ENCODE results near the gene MAGI1.
"Not testable (repeated sequence)": the region's sequence is repeated elsewhere in the genome, so short reads cannot be mapped to it uniquely, and the experiment has no call there.

Gene MAGI1

DNA sequence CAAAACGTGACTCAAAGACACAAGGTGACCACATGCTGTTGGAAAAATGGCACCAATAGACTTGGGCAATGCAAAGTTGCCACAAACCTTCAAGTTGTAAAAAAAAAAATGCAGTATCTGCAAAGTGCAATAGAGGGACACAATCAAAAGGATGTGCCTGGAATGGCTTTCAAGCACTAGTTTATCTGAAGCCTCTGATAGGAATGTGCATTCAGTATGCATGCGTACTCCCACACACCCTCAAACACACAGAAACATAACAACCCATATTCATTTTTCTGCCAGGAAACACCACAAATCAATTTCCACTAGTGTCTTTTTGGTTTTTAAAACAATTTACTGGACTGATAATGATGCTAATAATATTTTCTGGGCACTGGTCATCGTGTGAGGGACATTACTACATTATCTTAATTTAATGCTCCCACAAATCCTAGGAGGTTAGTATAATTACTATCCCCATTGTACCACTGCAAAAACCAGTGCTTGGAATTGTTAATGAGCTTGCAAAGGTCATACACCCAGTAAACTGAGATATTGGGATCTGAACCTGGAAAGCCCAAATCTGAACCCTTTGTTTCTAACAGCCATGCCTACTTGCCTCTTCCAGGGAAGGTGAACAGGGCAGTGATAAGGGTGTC lies 298.7 kb downstream of the MAGI1 start:
- DNase-seq: no peak

DNA sequence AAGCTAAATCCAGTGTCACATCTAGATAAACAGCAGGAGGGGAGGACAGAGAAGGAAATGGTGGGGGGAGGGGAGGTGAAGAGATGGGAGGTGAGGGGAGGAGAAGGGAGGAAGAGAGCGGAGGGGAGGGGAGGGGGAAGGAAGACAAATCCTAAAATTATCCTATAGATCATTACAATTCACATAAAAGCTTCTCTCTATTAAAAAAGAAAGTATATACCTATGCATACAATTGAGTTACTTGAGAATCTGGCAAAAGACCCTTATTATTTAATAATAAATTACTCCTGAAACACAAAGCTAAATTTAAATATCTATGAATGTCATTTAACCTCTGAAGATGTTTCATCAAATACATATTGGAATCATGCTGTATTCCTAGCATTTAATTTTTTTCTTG lies 303.9 kb downstream of the MAGI1 start:
- no peak for DNase-seq

DNA sequence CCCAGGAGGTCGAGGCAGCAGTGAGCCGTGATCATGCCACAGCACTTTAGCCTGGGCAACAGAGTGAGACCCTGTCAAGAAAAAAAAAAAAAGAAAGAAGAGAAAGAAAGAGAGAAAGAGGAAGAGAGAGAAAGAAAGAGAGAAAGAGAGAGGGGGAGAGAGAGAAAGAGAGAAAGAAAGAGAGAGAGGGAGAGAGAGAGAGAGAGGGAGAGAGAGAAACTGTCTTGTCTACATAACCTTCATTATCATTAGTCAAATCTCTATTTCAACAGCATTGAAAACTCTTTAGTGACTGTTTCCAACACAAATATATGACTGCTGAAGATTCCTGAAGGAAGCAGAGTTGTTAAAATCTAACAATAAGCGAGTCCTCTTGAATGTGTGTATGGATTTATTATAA lies 304.3 kb downstream of the MAGI1 start:
- DNase-seq: no peak

DNA sequence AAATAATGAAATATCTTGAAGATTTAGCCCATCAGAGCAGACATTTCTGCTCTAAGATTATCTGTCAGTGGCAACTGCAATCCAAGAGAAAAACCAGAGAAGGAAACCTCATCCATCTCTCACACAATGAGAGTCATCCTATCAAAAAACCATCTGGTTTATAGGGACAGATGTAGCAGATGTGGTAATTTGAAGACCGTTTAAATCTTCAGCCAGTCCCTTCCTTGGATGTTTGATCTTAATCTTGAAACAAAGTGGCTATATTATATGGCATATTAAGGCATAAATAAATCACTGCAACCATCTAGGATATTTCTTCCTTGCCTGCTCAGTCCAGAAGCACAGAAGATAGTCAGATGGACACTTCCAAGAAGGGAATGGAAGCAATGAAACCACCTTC lies 305.3 kb downstream of the MAGI1 start:
- DNase-seq: no peak

DNA sequence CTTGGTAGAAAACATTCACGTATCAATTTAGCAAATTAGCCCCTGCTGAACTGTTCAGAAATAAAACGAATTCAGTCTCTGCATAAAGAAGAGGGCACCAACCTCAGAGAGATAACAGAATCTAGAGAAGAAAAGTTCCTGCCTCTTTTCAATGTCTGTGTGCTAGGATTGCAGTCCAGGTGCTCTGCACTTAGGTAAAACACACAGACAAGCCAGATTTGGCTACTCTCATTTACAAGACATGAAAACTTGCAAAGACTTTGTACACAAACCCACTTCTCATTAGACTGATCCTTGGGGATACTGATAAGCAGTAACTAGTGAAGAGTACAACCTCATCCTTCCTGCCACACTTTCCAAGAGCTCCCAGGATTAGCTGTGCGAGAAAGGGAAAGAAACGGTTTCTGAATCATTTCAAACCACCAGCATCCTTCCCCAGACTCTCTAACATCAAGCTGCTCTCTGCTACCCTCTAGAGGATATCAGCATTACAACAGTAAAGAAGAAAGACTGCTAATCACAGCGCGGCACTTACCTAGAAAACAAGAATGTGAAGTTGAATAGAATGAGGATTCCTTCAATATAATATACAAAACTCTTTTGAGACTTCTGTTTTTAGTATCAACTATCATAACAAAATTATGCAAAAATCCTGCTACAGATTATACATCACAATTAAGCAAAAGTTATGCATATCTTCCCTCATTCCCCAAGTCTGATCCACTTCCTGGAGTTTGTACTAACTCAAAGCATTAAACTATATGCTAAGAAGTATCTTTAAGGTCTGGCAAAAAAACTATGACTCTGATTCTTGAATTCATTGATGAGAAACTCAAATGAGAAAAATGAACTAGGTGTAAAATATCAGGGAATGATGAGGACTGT lies 306.4 kb downstream of the MAGI1 start:
- peak; percentile 81 for DNase-seq

DNA sequence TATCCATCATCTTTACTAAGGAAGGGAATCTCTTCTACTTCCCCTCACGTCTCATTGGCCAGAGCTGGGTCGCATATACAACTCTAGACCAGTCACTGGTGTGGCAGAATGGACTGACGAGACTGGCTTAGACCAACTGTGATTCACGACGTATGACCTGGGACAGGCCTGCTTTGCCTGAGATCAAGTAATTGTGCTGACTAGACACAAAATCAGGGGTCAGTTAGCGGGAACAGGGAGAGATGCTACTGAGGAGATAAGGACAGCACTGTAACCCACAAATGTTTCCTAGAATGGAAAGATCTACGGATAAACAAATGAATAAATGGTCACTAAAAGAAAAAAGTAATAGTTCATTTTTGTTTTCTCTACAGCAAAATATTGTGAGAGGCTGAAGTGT lies 308.3 kb downstream of the MAGI1 start:
- no peak for DNase-seq

DNA sequence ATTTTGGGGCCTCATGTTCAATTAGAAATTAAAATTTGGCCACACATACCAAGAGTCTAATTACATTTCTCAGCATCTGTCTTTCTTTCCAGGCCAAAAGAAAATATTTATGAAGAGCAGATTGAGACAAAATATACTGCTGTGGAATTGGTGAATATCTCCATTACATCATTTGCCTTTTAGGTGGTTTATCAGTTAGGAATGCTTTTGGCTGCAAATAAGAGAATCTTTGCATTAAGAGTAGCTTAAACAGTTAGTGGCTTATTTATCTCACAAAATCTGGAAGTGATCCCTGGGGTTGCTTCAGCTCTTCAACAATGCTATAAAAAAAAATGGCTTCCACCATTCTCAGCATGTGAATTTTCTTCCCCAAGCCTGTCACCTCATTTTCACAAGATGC lies 308.7 kb downstream of the MAGI1 start:
- no peak for DNase-seq

DNA sequence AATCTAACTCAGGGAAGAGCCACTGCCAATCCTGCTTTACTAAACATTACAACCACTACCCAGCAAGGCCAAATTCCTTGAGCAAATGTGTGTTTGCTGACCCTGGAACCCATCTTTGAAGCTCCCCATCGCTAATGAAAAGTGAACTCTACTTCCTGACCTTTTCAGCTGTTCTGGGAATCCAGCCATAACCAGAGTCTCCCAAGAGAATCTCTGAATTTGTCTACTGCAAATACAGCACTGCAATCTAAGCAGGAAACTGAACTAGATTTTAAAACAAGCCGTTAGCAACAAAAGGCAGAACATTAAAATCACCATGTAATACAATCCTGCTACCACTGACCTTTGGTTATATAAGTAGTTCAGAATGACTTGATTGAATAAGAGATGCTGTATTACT lies 309.2 kb downstream of the MAGI1 start:
- no peak for DNase-seq

DNA sequence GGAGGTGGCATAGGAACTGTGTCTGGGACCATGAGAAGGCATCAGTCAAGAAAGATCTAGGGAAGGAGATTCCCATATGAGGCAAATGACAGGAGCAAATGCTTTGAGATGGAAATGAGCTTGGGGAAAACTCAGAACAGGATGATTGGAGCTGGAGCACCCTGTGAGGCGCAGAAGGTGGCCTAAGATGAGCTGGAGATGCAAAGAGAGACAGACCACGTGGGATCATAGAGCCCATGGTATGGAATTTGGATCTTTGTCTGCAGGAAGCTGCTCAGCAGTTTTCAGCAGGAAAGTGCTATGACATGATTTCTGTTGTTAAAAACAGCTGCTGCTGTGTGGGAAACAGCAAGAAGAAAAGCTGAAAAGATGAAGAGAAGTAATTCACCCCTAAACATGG lies 310.6 kb downstream of the MAGI1 start:
- DNase-seq: no peak

DNA sequence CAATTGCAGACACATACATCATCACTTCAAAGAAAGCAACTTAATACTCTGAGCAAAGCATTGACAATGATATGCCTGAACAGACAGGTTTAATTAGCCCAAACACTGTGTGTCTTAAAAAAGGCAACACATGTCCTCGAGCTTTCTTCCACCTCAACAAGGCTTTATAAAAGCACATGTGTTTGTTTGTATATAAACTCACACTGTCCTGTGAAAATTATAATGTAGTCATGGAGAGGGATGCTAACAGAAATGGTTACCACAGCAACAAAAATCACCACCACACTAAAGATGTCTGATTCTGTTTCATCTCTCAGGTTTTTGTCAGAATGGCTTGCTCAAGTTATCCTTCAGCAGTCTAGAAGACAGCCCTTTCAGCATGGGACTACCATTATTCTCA lies 314.7 kb downstream of the MAGI1 start:
- DNase-seq: no peak

DNA sequence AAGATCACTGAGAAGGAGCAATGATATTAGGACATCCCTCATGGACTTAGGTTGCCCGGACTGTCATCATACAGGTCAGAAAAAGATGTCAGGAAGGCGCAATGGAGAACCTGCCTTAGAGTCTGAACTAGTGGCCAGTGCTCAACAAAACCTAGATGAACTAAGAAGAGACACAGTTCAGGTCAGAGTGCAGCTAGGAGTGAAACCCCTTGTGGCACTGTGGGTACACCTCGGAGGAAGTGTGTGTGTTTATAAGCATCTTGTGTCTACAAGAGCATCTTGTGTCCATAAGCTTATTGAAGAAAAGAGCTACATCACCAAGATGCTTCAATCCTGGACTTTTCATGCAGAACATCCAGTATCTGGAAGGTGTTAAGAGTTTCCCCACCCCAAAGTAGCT lies 315.7 kb downstream of the MAGI1 start:
- no peak for DNase-seq

DNA sequence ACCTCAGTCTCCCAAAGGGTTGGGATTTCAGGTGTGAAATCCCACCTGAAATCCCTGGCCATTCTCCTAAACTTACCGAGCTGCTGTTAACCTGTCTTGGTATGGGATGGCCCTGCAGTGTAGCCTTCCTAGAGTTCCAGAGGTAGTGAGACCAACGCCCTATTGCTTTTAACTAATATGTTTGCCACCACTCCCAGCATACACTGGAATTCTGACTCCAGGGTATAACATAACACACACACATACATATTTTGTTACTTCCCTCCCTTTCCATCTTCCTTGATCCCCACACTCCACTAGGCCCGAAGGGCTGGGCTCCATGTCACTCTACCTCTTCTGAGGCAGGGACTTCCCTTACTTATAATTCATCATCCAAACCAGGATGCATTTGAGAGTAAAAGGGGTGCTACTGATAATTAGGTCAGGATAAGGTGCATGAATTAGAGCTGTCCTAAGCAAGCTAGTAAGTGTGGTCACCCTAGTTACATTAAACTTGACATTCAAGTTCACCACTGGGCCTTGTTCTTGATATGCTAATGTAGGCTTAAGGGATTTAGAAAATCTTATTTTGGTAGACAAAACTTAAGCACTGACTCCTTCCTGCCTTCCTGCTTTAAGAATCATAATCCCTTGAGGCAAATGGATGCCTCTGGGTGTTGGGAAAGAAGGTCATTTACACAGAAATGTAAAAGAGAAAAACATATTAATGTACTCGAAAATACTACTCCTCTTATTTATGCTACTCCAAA lies 317.6 kb downstream of the MAGI1 start:
- DNase-seq: no peak

DNA sequence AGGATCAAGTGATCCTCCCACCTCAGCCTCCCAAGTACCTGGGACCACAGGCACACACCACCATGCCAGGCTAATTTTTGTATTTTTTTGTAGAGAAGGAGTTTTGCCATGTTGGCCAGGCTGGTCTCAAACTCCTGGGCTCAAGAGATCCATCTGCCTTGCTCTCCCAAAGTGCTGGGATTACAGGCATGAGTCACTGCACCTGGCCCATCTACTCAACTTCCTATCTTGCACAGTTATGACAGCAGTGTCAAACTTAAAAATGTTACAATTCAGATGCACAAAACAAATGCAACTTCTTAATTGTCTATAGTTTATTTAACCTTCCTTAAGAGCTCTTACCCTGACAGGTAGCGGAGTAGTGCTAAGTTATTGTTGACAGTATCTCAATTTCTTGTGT lies 319.1 kb downstream of the MAGI1 start:
- DNase-seq: not testable (repeated sequence)

DNA sequence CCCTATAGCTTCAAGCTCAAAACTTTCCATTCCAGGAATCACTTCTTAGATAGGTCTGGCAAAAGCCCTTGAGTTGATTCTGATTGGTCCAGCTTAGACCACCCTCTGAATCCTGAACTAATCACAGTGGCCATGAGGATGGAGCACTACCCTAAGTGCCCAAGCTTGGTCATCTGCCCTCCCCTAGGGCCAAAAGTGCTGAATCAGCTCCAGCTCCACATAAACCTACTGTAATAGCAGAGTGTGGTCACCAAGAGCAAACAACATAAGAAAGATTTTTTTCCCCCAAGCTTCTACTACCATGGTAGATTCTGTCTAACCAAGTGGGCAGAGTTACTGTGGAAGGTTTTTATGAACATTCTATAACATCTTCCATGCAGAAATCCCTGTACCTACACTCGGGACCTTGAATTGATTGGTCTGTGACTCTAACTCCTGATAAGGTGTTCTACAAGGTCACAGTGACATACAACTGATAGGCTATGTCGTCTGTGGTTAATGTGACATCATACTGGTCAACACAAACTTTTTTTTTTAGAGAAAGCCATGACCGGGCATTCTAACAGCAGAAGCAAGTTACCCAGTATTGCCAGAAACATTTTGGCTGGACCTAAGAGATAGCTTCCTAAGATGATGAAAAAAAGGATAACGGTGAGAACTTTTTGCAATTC lies 320.9 kb downstream of the MAGI1 start:
- DNase-seq: no peak

DNA sequence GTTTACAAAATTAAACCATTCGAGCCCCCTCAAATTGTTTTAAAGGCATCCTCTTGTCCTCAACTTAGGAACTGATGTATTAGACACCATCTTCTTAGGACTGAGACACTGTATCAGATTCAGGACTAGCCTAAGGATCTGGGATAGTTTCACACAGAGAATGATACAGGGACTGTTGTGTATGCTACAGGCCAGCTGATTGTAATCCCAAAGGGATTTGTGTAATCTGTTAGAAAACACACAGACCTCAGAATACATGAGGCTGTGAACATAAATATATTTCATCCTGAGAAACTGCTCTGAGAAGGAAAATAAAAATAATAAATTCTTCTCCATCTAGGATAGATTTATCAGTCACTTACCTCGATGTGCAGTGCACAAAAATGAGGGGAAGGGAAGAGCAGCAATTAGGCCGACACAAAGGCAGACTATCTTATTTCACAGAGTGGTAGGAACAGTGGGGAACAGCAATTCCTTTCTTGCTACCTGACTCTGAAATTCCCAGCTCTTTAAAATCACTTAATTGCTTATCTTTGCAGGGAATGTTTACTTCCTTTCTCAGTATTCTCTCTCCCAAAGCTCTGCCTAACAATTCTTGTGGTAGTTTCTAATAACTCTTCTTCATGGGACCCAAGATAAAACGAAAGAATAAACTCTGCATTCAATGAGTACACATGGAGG lies 322.5 kb downstream of the MAGI1 start:
- DNase-seq: no peak

DNA sequence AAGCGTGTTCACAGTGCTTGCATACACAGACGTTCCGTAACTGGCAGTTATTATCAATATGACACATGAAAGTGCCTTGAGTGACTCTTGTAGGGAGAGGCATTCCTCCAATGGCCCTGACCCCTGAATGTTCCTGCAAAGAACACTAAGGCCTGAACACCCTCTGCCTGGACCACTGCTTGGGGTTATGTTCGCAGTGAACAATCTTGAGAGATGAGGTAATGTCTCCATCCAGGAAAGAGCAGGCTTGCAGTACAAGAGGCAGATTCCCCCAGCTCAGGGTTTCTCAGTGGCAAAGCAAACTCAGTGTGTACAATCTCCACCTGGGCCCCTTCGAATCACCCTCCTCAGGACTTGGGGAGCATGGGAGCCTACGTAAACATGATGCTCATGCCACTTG lies 324.6 kb downstream of the MAGI1 start:
- DNase-seq: no peak

DNA sequence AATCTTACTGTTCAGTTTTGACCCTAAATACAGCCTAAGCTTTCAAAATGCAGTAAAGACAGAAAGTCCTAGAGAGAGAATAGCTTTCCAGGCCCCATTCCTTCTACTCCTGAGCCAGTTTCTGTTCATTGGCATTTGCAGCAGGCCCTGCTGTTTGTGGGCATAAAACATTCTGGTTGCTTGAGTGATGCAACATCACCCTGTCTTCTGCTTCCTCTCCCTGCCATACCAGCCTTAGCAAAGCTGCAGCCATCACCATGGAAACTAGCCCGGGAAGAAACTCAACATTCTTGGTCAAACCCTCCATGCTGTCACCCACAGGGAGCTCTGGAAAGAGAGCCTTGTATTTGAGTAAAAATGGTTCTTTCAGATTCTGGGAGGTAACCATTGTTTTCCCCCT lies 325.7 kb downstream of the MAGI1 start:
- peak; percentile 42 for DNase-seq

DNA sequence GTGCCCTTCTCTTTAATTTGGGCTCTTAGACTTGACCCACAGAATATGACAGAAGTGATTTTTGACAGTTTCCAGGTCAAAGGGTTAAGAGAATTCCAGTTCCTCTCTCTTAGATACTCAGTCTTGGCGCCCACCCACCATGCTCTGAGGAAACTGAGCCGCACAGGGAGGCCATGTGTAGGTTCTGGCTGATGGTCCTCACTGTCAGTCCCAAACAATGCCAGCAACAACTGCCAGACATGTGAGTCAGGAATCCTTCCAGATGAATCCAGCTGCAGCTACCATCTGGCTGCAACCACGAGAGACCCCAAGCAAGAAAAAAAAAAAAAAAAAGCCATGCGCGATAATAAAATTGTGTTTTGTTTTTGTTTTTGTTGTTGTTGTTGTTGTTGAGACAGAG lies 326.6 kb downstream of the MAGI1 start:
- no peak for DNase-seq

DNA sequence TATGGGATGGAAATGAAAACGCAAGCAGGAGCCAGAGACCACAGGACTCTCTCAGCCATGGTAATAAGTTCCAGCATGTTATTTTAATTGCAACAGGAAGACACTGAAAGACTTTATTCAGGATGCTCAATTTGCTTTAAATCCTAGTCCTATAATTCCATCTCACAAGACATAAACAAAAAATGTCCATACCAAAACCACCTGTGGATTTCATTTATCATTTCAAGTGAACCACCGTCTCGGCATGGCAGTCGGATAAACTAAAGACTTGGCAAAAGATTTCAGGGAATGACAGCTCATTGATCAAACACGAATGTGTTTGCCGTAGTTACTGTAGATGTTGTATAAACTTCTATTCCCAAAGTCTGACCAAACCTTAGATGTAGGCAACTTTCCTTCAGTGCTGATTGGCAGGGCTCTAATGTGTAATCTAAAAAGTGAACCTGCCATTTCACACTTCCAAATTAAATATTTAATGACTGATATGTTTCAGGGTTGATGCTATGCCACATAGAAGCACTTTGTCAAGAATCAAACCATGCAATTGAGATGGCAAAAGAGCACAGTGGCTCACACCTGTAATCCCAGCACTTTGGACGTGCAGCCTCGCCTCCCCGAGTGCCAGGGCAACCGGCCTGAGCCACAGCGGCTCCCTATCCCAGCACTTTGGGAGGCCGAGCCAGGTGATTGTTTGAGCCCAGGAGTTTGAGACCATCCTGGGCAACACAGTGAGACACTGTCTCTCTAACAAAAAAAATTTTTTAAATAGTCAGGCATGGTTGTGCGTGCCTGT lies 331.7 kb downstream of the MAGI1 start:
- no peak for DNase-seq

DNA sequence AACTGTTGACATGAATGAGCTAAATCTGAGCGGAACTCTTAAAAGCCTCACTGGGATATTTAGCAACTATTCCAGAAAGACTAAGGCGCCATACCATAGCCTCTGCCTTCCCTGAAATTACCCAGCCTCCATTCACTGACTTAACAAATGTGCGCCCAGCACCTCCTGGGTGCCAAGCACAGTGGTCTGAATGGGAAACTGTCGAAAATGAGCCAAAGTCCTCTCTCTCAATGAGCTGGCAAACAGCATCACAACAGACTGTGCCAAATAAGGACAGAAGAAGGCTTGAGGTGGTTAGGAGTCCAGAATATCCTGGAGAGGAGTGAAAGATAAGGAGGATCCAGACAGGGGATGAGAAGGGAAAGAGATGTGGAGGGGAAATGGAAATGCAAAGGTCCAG lies 332.4 kb downstream of the MAGI1 start:
- no peak for DNase-seq

DNA sequence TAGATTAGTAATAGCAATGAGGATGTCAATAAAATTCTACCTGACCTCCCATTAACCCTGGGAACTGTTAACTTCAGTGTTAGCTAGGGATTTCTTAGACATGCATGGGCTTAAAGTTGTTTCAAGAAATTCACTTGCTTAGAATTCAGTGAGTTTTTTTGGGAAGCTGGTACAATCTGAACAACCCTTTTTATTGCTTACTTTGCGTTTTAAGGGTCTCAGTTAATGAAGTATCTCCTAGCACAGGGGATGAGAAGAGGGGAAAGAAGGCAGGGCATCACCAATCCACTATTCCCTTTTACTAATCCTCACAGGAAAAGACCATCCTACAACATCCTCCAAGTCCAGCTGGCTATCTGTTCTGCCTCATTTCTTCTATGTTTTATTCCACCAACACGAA lies 334.9 kb downstream of the MAGI1 start:
- DNase-seq: no peak

DNA sequence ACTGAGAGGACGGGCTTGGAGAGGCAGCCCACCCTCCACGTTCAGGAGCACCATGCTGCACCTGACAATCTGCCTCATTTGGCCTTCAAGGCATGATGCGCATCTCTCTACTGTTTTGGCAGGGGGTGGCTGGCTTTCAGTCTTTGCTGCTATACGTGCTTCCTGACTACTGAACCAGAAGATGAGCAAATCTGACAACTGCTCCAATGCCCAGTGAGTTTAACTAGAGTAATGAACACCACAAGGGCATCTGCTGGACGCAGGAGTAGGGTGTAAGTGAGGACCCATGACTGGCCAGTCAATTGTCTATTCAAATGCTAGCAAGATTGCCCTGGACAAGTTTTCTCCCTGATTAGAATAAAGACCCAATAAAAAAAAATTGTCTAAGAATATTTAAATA lies 335.7 kb downstream of the MAGI1 start:
- DNase-seq: no peak

Data from midbrain (tissue), 1 donor.